Measurements from ENCODE around the gene GRID1. TPM values are rescaled to one million over a fixed set of nuclear protein-coding genes. Genes with fewer than 3 reads are reported as not detected.

The GRID1 gene
- polyA plus RNA-seq, 1 of the 3 experiments (the other 2 are of a cell fraction): 0.13 TPM

GRCh38 chr10:86123304-86123703, 243.3 kb downstream of the GRID1 start:
- CTCF ChIA-PET: interaction anchor here (1.1 to 1.2 kb wide), 2 partner anchors 23 to 46 kb away, joined by 3 read pairs; no protein-coding TSS in a partner anchor
- Histone ChIP-seq H3K27me3 (ENCODE audit: insufficient read depth) (no peaks in the 10 kb centered on the region), H3K4me3 (ENCODE audit: low read depth in 2 of 2, low read length in 1 of 2) (no peak overlapping the region), H2AFZ (ENCODE audit: low read depth) (no peak overlapping the region), H3F3A (replicated peaks; ENCODE audit: insufficient read depth) (no peaks in the 10 kb centered on the region), H3K27ac (ENCODE audit: low read depth in 2 of 2, low read length in 1 of 2) (no peak overlapping the region), H3K9me2 (no peaks in the 10 kb centered on the region), H3K79me2 (ENCODE audit: insufficient read depth) (no peaks in the 10 kb centered on the region), H3K9ac (no peak overlapping the region), H3K4me1 (ENCODE audit: control insufficient read depth in 1 of 2, insufficient read depth in 2 of 2, low read depth in 1 of 2, low read length in 1 of 2) (peaks cover 0 to 17% of the 10 kb centered on the region in 2 experiments; a peak in 2 of 4 replicates), H3K9me3 (no peaks in the 10 kb centered on the region), H3K4me2 (no peak overlapping the region), H3K36me3 (replicated peaks in 1 of 2; ENCODE audit: control insufficient read depth in 1 of 2, insufficient read depth in 2 of 2, low read length in 1 of 2) (no peaks in the 10 kb centered on the region), H4K20me1 (ENCODE audit: insufficient read depth) (no peaks in the 10 kb centered on the region)
- WGBS (ENCODE audit: low lambda C conversion rate): 30% methylated on average over 4 of the region's 4 CpGs
- no peak for TF ChIP-seq SIN3A (IDR thresholded peaks at IDR 0.05; ENCODE audit: borderline replicate concordance, low read depth, low read length)
- TF ChIP-seq RCOR1 (IDR thresholded peaks at IDR 0.05; ENCODE audit: low read length): no peak
- TF ChIP-seq NFIC (IDR thresholded peaks at IDR 0.05; ENCODE audit: borderline replicate concordance): no peak
- TF ChIP-seq TAF1 (IDR thresholded peaks at IDR 0.05; ENCODE audit: borderline replicate concordance, low read depth, low read length): no peak
- no peak for TF ChIP-seq EZH2phosphoT487 (IDR thresholded peaks at IDR 0.05; ENCODE audit: borderline replicate concordance, low read depth)
- no peak for TF ChIP-seq MEF2A (IDR thresholded peaks at IDR 0.05; ENCODE audit: borderline replicate concordance, low read depth)
- no peak for TF ChIP-seq GATA2 (CRISPR knock-in tag; IDR thresholded peaks at IDR 0.05)
- TF ChIP-seq SMC3 (IDR thresholded peaks at IDR 0.05; ENCODE audit: low read depth, low read length): no peak
- TF ChIP-seq RXRA (IDR thresholded peaks at IDR 0.05; ENCODE audit: borderline replicate concordance, low read depth): no peak
- TF ChIP-seq USF2 (IDR thresholded peaks at IDR 0.05; ENCODE audit: borderline replicate concordance, low read depth, low read length): no peak
- no peak for TF ChIP-seq MAX (IDR thresholded peaks at IDR 0.05; ENCODE audit: low read depth)
- no peak for TF ChIP-seq TEAD4 (IDR thresholded peaks at IDR 0.05; ENCODE audit: borderline replicate concordance, insufficient read depth)
- TF ChIP-seq, protein P1, sequence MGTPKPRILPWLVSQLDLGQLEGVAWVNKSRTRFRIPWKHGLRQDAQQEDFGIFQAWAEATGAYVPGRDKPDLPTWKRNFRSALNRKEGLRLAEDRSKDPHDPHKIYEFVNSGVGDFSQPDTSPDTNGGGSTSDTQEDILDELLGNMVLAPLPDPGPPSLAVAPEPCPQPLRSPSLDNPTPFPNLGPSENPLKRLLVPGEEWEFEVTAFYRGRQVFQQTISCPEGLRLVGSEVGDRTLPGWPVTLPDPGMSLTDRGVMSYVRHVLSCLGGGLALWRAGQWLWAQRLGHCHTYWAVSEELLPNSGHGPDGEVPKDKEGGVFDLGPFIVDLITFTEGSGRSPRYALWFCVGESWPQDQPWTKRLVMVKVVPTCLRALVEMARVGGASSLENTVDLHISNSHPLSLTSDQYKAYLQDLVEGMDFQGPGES (IDR thresholded peaks at IDR 0.05; ENCODE audit: low read depth, low read length): no peak
- TF ChIP-seq EP300 (IDR thresholded peaks at IDR 0.05; ENCODE audit: borderline replicate concordance in 1 of 2, low read depth in 1 of 2, low read length in 1 of 2): no peak
- no peak for TF ChIP-seq MXI1 (IDR thresholded peaks at IDR 0.05; ENCODE audit: low read depth, low read length)
- TF ChIP-seq GABPA (IDR thresholded peaks at IDR 0.05; ENCODE audit: low read depth): no peak
- no peak for TF ChIP-seq FOXJ3 (CRISPR knock-in tag; IDR thresholded peaks at IDR 0.05)
- TF ChIP-seq CHD2 (IDR thresholded peaks at IDR 0.05; ENCODE audit: low read length, partially characterized antibody): no peak
- POLR2A ChIA-PET: no interaction called here
- no peak for DNase-seq
